Measurements from ENCODE around the gene TRIM6. TPM values are rescaled to one million over a fixed set of nuclear protein-coding genes. Genes with fewer than 3 reads are reported as not detected.

TRIM6 gene
- total RNA-seq, 6 experiments from 2014 or later = 0.29 to 2.0 (median 0.65) TPM

DNA sequence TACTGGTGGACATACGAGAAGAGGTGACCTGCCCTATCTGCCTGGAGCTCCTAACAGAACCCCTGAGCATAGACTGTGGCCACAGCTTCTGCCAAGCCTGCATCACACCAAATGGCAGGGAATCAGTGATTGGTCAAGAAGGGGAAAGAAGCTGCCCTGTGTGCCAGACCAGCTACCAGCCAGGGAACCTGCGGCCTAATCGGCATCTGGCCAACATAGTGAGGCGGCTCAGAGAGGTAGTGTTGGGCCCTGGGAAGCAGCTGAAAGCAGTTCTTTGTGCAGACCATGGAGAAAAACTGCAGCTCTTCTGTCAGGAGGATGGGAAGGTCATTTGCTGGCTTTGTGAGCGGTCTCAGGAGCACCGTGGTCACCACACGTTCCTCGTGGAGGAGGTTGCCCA lies 6.9 kb downstream of the TRIM6 start:
- DNase-seq (no peak), ATAC-seq (no peak)
- Histone ChIP-seq H3K4me3 (no peak overlapping the region), H3K36me3 (no peaks in the 10 kb centered on the region), H3K9me3 (no peaks in the 10 kb centered on the region), H3K4me1 (no peaks in the 10 kb centered on the region), H3K27me3 (no peaks in the 10 kb centered on the region), H3K27ac (no peak overlapping the region)
- intact Hi-C loops (cut with DNase I) = no loop called here
- WGBS (ENCODE audit: insufficient coverage, low coverage, low lambda C conversion rate, missing lambda C conversion rate) = 83% methylated on average over 2 of the region's 8 CpGs
- TF ChIP-seq POLR2A (IDR thresholded peaks at IDR 0.05) = no peak
- TF ChIP-seq, protein P1, sequence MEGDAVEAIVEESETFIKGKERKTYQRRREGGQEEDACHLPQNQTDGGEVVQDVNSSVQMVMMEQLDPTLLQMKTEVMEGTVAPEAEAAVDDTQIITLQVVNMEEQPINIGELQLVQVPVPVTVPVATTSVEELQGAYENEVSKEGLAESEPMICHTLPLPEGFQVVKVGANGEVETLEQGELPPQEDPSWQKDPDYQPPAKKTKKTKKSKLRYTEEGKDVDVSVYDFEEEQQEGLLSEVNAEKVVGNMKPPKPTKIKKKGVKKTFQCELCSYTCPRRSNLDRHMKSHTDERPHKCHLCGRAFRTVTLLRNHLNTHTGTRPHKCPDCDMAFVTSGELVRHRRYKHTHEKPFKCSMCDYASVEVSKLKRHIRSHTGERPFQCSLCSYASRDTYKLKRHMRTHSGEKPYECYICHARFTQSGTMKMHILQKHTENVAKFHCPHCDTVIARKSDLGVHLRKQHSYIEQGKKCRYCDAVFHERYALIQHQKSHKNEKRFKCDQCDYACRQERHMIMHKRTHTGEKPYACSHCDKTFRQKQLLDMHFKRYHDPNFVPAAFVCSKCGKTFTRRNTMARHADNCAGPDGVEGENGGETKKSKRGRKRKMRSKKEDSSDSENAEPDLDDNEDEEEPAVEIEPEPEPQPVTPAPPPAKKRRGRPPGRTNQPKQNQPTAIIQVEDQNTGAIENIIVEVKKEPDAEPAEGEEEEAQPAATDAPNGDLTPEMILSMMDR (IDR thresholded peaks at IDR 0.05) = no peak

DNA sequence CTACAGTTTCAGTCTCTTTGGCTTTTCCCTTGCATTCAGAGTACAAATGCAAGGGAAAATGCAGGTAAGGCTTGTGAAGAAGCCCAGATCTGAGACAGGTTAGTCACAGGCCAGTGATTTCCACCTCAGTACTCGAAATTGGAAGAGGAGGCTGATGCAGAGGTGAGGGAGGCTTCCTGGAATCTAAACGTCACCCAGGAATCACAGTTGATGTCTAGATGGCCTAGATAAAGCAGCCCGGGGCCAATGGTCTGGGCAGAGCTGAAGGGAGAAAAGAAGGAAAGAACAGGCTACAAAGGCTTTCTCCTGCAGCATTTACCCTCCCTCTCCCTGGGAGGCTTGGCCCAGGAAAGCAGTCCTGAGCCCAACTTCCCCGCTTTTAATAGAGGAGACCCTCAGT lies 8.5 kb downstream of the TRIM6 start:
- ATAC-seq (no peak), DNase-seq (no peak)
- TF ChIP-seq POLR2A (IDR thresholded peaks at IDR 0.05) = no peak
- TF ChIP-seq, protein P1 (IDR thresholded peaks at IDR 0.05) = no peak

DNA sequence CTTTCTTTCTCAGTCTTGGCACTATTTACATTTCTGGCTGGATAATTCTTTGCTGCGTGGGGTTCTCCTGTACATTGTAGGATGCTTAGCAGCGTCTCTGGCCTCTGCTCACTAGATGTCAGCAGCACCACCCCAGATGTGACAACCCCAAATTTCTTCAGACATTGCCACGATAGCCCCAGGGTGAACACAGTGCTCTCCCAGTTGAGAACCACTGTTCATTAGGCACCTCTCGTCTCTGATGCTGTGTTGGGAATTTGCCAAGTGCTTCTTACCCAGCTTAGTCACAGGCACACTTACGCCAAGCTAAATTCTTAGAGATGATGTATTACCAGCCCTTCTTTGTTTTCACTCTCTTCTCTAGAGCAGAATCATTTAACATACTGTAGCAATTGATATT lies 9.4 kb downstream of the TRIM6 start:
- Histone ChIP-seq H3K27ac (no peak overlapping the region), H3K9me3 (no peaks in the 10 kb centered on the region), H3K4me1 (no peaks in the 10 kb centered on the region), H3K27me3 (no peaks in the 10 kb centered on the region), H3K4me3 (no peak overlapping the region), H3K36me3 (no peaks in the 10 kb centered on the region)
- intact Hi-C loops (cut with DNase I) = no loop called here
- no peak for ATAC-seq
- TF ChIP-seq POLR2A (IDR thresholded peaks at IDR 0.05) = no peak
- TF ChIP-seq, protein P1 (IDR thresholded peaks at IDR 0.05) = no peak
- DNase-seq = no peak
- WGBS (ENCODE audit: insufficient coverage, low coverage, low lambda C conversion rate, missing lambda C conversion rate) = 90% methylated on average over 5 of the region's 5 CpGs

More for the DNA sequence above, 8.5 kb downstream of the TRIM6 start:
- Histone ChIP-seq H3K27ac (no peak overlapping the region), H3K4me3 (no peak overlapping the region), H3K4me1 (no peaks in the 10 kb centered on the region), H3K9me3 (no peaks in the 10 kb centered on the region), H3K36me3 (no peaks in the 10 kb centered on the region), H3K27me3 (no peaks in the 10 kb centered on the region)
- intact Hi-C loops (cut with DNase I) = no loop called here
- 52% methylated on average over 3 of the region's 4 CpGs for WGBS (ENCODE audit: insufficient coverage, low coverage, low lambda C conversion rate, missing lambda C conversion rate)

DNA sequence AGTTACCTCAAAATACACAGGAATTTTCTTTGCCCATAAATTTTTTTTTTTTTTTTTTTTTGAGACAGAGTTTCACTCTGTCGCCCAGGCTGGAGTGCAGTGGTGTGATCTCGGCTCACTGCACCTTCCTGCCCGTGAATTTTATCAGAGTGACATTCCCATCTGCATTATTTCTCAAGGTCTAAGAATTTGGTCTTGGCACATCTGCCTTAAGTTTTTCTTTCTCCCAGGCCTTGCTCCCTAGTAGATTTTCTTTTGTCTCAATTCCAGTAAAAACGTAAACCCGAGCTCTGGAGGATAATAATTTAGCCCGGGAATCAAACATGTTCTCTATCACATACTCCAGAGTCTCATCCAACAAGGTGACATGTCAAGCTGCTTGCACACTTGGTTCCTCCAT lies 12.4 kb downstream of the TRIM6 start:
- Histone ChIP-seq H3K9me3 (no peaks in the 10 kb centered on the region), H3K27me3 (no peaks in the 10 kb centered on the region), H3K4me3 (no peak overlapping the region), H3K27ac (no peak overlapping the region), H3K36me3 (no peaks in the 10 kb centered on the region), H3K4me1 (no peaks in the 10 kb centered on the region)
- WGBS (ENCODE audit: insufficient coverage, low coverage, low lambda C conversion rate, missing lambda C conversion rate) = 50% methylated on average over 3 of the region's 6 CpGs
- intact Hi-C loops (cut with DNase I) = no loop called here
- DNase-seq (no peak), ATAC-seq (no peak)
- no peak for TF ChIP-seq POLR2A (IDR thresholded peaks at IDR 0.05)
- TF ChIP-seq, protein P1 (IDR thresholded peaks at IDR 0.05) = no peak

DNA sequence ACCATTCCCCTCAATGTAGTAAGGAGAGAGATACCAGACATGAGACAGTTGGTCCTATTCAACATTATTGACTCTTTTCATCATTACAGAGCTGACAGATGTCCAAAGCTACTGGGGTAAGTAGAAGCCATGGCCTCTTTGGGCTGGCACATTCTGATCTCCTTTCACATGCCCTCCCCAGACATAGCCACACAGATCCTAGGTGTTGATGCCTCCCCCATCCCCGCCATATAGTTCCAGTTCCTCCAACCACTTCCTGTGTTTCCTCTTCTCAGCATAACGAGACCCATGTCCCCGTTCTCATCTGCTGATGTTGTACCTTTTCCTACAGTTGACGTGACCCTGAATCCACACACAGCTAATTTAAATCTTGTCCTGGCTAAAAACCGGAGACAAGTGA lies 14.0 kb downstream of the TRIM6 start:
- no peaks in the 10 kb centered on the region for H3K27me3 ChIP-seq
- H3K27ac ChIP-seq = no peak overlapping the region
- intact Hi-C loops (cut with DNase I) = no loop called here
- 57% methylated on average over 5 of the region's 5 CpGs for WGBS (ENCODE audit: insufficient coverage, low coverage, low lambda C conversion rate, missing lambda C conversion rate)
- no peaks in the 10 kb centered on the region for H3K9me3 ChIP-seq
- H3K4me3 ChIP-seq = no peak overlapping the region
- no peak for TF ChIP-seq POLR2A (IDR thresholded peaks at IDR 0.05)
- ATAC-seq = peak in 3 of 4 donors; percentile 28 to 40 (median 29)
- H3K36me3 ChIP-seq = no peaks in the 10 kb centered on the region
- H3K4me1 ChIP-seq = no peaks in the 10 kb centered on the region
- DNase-seq = no peak
